Esophagus muscularis mucosa (tissue), 4 donors: ENCODE data around the gene BRF1. TPM values are rescaled to one million over a fixed set of nuclear protein-coding genes. Genes with fewer than 3 reads are reported as not detected.

Experiments used
- DNase-seq: peaks from one replicate; pipeline ENCODE4 v3.0.0-alpha.2; 2017; ENCODE audit errors: extremely low spot score
- H3K27ac ChIP-seq, 4 donors: fragments of 200-600 bp; sonication (generic); replicated peaks in 1 of 4; 1 replicate in 3 of 4; 2 replicates in 1 of 4; pipeline ENCODE4 v1.5.1; 2016 to 2019; ENCODE audit warnings: mild to moderate bottlenecking in 1 of 4
- H3K27me3 ChIP-seq, 4 donors: fragments of 200-600 bp; sonication (generic); one replicate each; pipeline versions ENCODE4 v1.5.1 to v1.6.0; 2016 to 2019
- H3K36me3 ChIP-seq, 4 donors: fragments of 200-600 bp; sonication (generic); one replicate each; pipeline ENCODE4 v1.5.1; 2016 to 2019
- H3K4me1 ChIP-seq, 4 donors: fragments of 200-600 bp; sonication (generic); one replicate each; pipeline ENCODE4 v1.5.1; 2016 to 2019
- H3K4me3 ChIP-seq, 4 donors: fragments of 200-600 bp; sonication (generic); 1 replicate in 2 of 4; 2 replicates in 2 of 4; pipeline ENCODE4 v1.5.1; 2016 to 2019; ENCODE audit warnings: mild to moderate bottlenecking in 4 of 4, moderate library complexity in 1 of 4
- H3K9me3 ChIP-seq, 4 donors: fragments of 200-600 bp; sonication (generic); 1 replicate in 3 of 4; 2 replicates in 1 of 4; pipeline ENCODE4 v1.5.1; 2016 to 2019
- EP300 ChIP-seq: sonication (generic); formaldehyde crosslinking; IDR thresholded peaks from one replicate; pipeline ENCODE4 v1.6.1; 2017; ENCODE audit warnings: antibody characterized with exemption
- POLR2A ChIP-seq: fragments of 450-650 bp; IDR thresholded peaks from one replicate; pipeline ENCODE4 v1.6.1; 2017; ENCODE audit warnings: antibody characterized with exemption, moderate library complexity, mild to moderate bottlenecking, low read depth
- POLR2AphosphoS5 ChIP-seq, 2 donors: sonication (generic); formaldehyde crosslinking; IDR thresholded peaks; one replicate each; pipeline ENCODE4 v1.6.1; 2017; ENCODE audit warnings: antibody characterized with exemption in 2 of 2
- WGBS: methylation state at CpG from one replicate; pipeline ENCODE4 v1.1.5; 2018; 5-methylcytosine and 5-hydroxymethylcytosine counted together
- intact Hi-C: fragments of 100-400 bp; cut with DNase I; formaldehyde crosslinking; loops from one replicate; pipeline ENCODE4 v1.15.1; 2023
- total RNA-seq, 4 donors: library from RNA; depleted of rRNA; stranded (reverse); fragments of >200 nt; gene quantifications; one replicate each; pipeline versions ENCODE4 v1.1.0 to v1.2.1, GENCODE V29; 2016
- TF ChIP-seq, protein P1 (sequence below), 3 experiments: fragments of 200-600 bp in 2 of 3; fragments of 450-650 bp in 1 of 3; sonication (generic) in 2 of 3; IDR thresholded peaks; one replicate each; pipeline ENCODE4 v1.5.1; 2017 to 2019; ENCODE audit warnings: antibody characterized with exemption in 3 of 3, mild to moderate bottlenecking in 2 of 3, moderate library complexity in 1 of 3

BRF1 gene
- total RNA-seq, 4 donors from 2014 or later, result 23.0 to 47.3 (median 41.4) TPM

DNA sequence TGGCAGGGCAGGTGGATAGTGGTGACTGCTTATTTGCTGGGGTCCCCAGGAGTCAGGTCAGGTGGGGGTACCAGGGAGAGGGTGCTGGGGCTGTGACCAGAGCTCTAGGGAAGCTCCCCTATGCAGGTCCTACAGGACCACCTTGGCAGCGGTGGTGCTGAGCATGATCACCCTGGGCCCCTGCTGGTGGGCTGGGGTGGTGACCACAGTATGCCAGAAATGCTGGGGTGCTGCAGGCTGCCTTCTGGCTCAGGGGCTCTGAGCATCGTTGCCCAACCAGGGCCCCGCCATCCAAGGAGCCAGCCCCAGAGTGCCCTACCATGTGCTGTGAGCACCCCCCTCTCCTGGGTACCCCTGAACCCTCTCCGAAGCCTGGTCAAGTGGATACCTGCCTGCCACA lies 102.2 kb downstream of the BRF1 start:
- peaks cover 66 to 96% (median 76%) of the 10 kb centered on the region in 4 donors for H3K4me1 ChIP-seq
- peaks cover 0 to 91% (median 53%) of the 10 kb centered on the region in 4 donors for H3K27me3 ChIP-seq
- intact Hi-C loops, result no loop called here
- H3K27ac ChIP-seq, result peak overlapping the region in 3 of 4 donors; percentile 47 to 77 (median 50)
- DNase-seq, result no peak
- H3K36me3 ChIP-seq, result no peaks in the 10 kb centered on the region
- no peak overlapping the region for H3K4me3 ChIP-seq
- TF ChIP-seq EP300, result no peak
- TF ChIP-seq, protein P1, sequence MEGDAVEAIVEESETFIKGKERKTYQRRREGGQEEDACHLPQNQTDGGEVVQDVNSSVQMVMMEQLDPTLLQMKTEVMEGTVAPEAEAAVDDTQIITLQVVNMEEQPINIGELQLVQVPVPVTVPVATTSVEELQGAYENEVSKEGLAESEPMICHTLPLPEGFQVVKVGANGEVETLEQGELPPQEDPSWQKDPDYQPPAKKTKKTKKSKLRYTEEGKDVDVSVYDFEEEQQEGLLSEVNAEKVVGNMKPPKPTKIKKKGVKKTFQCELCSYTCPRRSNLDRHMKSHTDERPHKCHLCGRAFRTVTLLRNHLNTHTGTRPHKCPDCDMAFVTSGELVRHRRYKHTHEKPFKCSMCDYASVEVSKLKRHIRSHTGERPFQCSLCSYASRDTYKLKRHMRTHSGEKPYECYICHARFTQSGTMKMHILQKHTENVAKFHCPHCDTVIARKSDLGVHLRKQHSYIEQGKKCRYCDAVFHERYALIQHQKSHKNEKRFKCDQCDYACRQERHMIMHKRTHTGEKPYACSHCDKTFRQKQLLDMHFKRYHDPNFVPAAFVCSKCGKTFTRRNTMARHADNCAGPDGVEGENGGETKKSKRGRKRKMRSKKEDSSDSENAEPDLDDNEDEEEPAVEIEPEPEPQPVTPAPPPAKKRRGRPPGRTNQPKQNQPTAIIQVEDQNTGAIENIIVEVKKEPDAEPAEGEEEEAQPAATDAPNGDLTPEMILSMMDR (IDR thresholded peaks at IDR 0.05), result no peak
- TF ChIP-seq POLR2A, result no peak
- no peak for TF ChIP-seq POLR2AphosphoS5 (IDR thresholded peaks at IDR 0.05)
- H3K9me3 ChIP-seq, result no peaks in the 10 kb centered on the region
- 87% methylated on average over 4 of the region's 4 CpGs for WGBS

DNA sequence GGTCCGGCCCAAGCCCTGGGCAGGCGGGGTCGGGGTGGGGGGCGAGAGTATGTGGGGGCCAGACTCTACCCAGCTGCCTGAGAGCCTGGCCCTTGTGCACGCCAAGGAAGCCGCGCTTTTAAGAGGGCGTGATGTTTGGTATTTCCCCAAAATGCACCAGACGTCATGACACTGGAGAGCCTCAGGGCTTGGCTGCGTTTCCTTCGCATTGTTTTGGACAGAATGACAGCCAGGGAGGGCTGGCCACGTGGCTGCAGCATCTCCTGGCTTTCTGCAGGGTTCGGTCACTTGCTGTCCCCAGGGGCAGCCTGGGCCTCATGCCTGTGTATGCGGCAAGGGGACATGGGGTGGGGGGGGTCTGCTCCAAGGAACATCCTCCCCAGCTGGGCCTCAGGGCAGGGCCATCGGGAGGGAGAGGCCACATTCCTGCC lies 103.6 kb downstream of the BRF1 start:
- intact Hi-C loops, result no loop called here
- peaks cover 0 to 99% (median 60%) of the 10 kb centered on the region in 4 donors for H3K27me3 ChIP-seq
- H3K4me1 ChIP-seq, result peaks cover 64 to 92% (median 71%) of the 10 kb centered on the region in 4 donors
- DNase-seq, result no peak
- peak overlapping the region; percentile 36 to 77 (median 62) for H3K27ac ChIP-seq
- H3K9me3 ChIP-seq, result no peaks in the 10 kb centered on the region
- H3K4me3 ChIP-seq, result peak overlapping the region in 3 of 4 donors; percentile 21 to 33 (median 32)
- 26% methylated on average over 4 of the region's 15 CpGs for WGBS
- no peak for TF ChIP-seq POLR2A
- TF ChIP-seq EP300, result no peak
- TF ChIP-seq, protein P1 (IDR thresholded peaks at IDR 0.05), result no peak
- peak in 1 of 2 donors; percentile 42 for TF ChIP-seq POLR2AphosphoS5 (IDR thresholded peaks at IDR 0.05)
- no peaks in the 10 kb centered on the region for H3K36me3 ChIP-seq

DNA sequence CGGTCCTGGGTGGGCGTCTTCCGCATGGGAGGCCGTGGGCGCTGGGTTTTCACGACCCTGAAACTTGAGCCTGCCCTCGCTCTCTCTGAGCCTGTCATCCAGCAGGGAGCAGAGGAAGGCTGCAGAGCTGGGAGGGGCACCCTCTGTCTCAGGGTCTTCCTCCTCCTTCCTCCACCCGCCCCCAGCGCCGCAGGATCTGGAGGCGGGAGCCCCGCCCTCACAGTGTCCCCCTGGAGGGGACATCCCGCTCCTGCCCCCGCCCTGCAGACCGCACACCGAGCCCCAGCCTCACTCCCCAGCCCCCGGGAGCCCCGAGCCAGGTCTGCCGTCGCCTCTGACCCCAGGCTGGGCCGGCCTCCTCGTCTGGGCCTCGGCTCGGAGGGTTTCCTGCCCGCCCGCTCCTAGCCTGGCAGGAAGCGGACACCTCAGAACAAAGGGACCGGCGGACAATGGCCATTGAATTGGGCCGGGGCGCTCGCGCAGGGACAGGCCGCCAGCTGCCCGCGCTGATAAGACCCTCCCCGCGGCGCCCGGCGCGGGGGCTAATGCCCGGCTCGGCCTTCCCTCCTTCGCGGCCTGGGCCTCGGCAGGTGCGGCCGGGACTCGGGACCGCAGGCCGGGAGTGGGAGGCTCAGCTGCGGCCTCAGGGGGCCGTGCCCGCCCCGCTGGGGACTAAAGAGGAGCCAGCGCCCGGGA lies 104.4 kb downstream of the BRF1 start:
- 23% methylated on average over 25 of the region's 58 CpGs for WGBS
- Histone ChIP-seq H3K4me3 (peak overlapping the region; percentile 21 to 33 (median 31)), H3K4me1 (peaks cover 56 to 84% (median 64%) of the 10 kb centered on the region in 4 donors), H3K27ac (peak overlapping the region; percentile 36 to 77 (median 62)), H3K9me3 (no peaks in the 10 kb centered on the region), H3K36me3 (no peaks in the 10 kb centered on the region), H3K27me3 (peaks cover 0 to 97% (median 59%) of the 10 kb centered on the region in 4 donors)
- intact Hi-C loops, result no loop called here
- DNase-seq, result no peak
- peak in 1 of 2 donors; percentile 41 for TF ChIP-seq POLR2AphosphoS5 (IDR thresholded peaks at IDR 0.05)
- TF ChIP-seq POLR2A, result no peak

DNA sequence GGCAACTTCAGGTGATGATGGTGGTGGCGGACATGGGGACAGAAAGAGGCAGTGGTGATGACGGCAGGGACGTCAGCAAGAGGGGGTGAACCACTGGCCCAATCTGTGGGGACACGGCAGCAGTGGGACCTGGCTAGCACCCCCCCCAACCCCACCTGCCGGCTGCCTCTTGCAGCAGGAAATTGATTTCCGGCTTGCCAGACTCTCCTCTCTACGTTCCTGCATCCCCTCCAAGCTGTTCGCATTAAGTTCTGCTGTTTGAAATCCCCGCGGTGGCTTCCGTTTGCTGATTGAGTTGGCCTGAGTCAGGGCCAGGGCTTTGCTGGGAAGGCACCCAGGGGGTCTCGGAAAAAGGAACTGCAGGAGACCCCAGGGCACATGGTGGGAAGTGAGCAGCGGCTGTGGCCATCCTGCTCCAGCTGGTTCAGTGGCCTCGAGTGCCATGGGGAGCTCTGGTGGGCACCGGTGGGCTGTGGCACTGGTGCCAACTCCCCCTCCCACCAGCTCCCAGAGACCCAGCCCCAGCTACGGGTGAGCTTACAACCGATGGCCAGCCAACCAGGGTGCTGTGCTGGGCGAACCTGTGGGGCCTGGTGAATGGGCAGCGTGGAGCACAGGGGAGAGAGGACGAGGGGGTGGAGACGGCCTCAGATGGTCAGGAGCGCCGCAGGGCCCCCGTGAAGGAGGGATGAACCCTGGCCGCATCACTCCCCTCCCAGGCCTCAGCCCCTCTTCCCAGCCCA lies 105.1 kb downstream of the BRF1 start:
- Histone ChIP-seq H3K4me3 (peak overlapping the region in 1 of 4 donors; percentile 33), H3K27me3 (peaks cover 0 to 97% (median 53%) of the 10 kb centered on the region in 4 donors), H3K27ac (peak overlapping the region in 3 of 4 donors; percentile 54 to 77 (median 70)), H3K9me3 (no peaks in the 10 kb centered on the region), H3K4me1 (peaks cover 53 to 77% (median 60%) of the 10 kb centered on the region in 4 donors), H3K36me3 (no peaks in the 10 kb centered on the region)
- 44% methylated on average over 22 of the region's 25 CpGs for WGBS
- intact Hi-C loops, result no loop called here
- TF ChIP-seq EP300, result no peak
- TF ChIP-seq POLR2A, result no peak
- no peak for TF ChIP-seq POLR2AphosphoS5 (IDR thresholded peaks at IDR 0.05)
- TF ChIP-seq, protein P1 (IDR thresholded peaks at IDR 0.05), result no peak
- DNase-seq, result no peak

DNA sequence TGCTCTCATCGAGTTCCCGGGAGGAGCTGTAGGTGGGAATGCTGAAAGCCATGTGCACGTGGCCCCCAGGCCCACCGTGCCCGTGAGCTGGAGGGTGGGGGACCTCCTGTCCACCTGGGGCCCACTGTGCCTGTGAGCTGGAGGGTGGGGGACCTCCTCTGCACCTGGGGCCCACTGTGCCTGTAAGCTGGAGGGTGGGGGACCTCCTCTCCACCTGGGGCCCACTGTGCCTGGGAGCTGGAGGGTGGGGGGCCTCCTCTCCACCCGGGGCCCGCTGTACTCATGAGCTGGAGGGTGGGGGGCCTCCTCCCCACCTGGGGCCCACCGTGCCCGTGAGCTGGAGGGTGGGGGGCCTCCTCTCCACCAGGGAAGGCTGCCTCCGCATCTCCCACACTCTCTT lies 105.8 kb downstream of the BRF1 start:
- Histone ChIP-seq H3K9me3 (no peaks in the 10 kb centered on the region), H3K27me3 (peaks cover 0 to 93% (median 50%) of the 10 kb centered on the region in 4 donors), H3K27ac (peak overlapping the region in 3 of 4 donors; percentile 54 to 77 (median 70)), H3K4me1 (peaks cover 53 to 73% (median 60%) of the 10 kb centered on the region in 4 donors), H3K36me3 (no peaks in the 10 kb centered on the region), H3K4me3 (no peak overlapping the region)
- WGBS, result 87% methylated on average over 7 of the region's 10 CpGs
- TF ChIP-seq EP300, result no peak
- TF ChIP-seq POLR2A, result no peak
- TF ChIP-seq POLR2AphosphoS5 (IDR thresholded peaks at IDR 0.05), result no peak
- TF ChIP-seq, protein P1 (IDR thresholded peaks at IDR 0.05), result no peak
- no peak for DNase-seq
- intact Hi-C loops, result no loop called here
